ENCODE data around the gene PTS.

The PTS gene

GRCh38 chr11:112238041-112238440, 11.8 kb downstream of the PTS start:
- H3K4me1 ChIP-seq (ENCODE audit: control insufficient read depth, low read depth, low read length): no peaks in the 10 kb centered on the region
- H3K4me3 ChIP-seq (ENCODE audit: low read length): no peak overlapping the region
- H3K9me3 ChIP-seq (ENCODE audit: control insufficient read depth, low read depth, low read length): no peaks in the 10 kb centered on the region
- peaks cover 28% of the 10 kb centered on the region for H3K36me3 ChIP-seq (ENCODE audit: control insufficient read depth, low read depth, low read length)
- H3K27ac ChIP-seq (ENCODE audit: low read length): no peak overlapping the region
- no peaks in the 10 kb centered on the region for H3K27me3 ChIP-seq (ENCODE audit: control insufficient read depth, insufficient read depth, low read length)
- no peak overlapping the region for H3K9ac ChIP-seq (ENCODE audit: low read length)

GRCh38 chr11:112241486-112241885, 15.3 kb downstream of the PTS start:
- H3K4me3 ChIP-seq (ENCODE audit: low read length): no peak overlapping the region
- H3K4me1 ChIP-seq (ENCODE audit: control insufficient read depth, low read depth, low read length): no peaks in the 10 kb centered on the region
- H3K27me3 ChIP-seq (ENCODE audit: control insufficient read depth, insufficient read depth, low read length): no peaks in the 10 kb centered on the region
- no peak overlapping the region for H3K27ac ChIP-seq (ENCODE audit: low read length)
- no peaks in the 10 kb centered on the region for H3K9me3 ChIP-seq (ENCODE audit: control insufficient read depth, low read depth, low read length)
- no peak overlapping the region for H3K9ac ChIP-seq (ENCODE audit: low read length)
- H3K36me3 ChIP-seq (ENCODE audit: control insufficient read depth, low read depth, low read length): peaks cover 15% of the 10 kb centered on the region

- Histone ChIP-seq H3K4me3 (ENCODE audit: low read length) (no peak overlapping the region), H3K9me3 (ENCODE audit: control insufficient read depth, low read depth, low read length) (no peaks in the 10 kb centered on the region), H3K36me3 (ENCODE audit: control insufficient read depth, low read depth, low read length) (no peaks in the 10 kb centered on the region), H3K27ac (ENCODE audit: low read length) (no peak overlapping the region), H3K4me1 (ENCODE audit: control insufficient read depth, low read depth, low read length) (no peaks in the 10 kb centered on the region), H3K9ac (ENCODE audit: low read length) (no peak overlapping the region), H3K27me3 (ENCODE audit: control insufficient read depth, insufficient read depth, low read length) (no peaks in the 10 kb centered on the region)
Measured at GRCh38 chr11:112247201-112247600, 21.0 kb downstream of the PTS start.

- Histone ChIP-seq H3K4me1 (ENCODE audit: control insufficient read depth, low read depth, low read length) (no peaks in the 10 kb centered on the region), H3K27me3 (ENCODE audit: control insufficient read depth, insufficient read depth, low read length) (no peaks in the 10 kb centered on the region), H3K27ac (ENCODE audit: low read length) (no peak overlapping the region), H3K4me3 (ENCODE audit: low read length) (no peak overlapping the region), H3K9ac (ENCODE audit: low read length) (no peak overlapping the region), H3K36me3 (ENCODE audit: control insufficient read depth, low read depth, low read length) (no peaks in the 10 kb centered on the region), H3K9me3 (ENCODE audit: control insufficient read depth, low read depth, low read length) (no peaks in the 10 kb centered on the region)
Measured at GRCh38 chr11:112248201-112248600, 22.0 kb downstream of the PTS start.

- Histone ChIP-seq H3K27ac (ENCODE audit: low read length) (no peak overlapping the region), H3K27me3 (ENCODE audit: control insufficient read depth, insufficient read depth, low read length) (no peaks in the 10 kb centered on the region), H3K36me3 (ENCODE audit: control insufficient read depth, low read depth, low read length) (no peaks in the 10 kb centered on the region), H3K4me3 (ENCODE audit: low read length) (no peak overlapping the region), H3K4me1 (ENCODE audit: control insufficient read depth, low read depth, low read length) (no peaks in the 10 kb centered on the region), H3K9ac (ENCODE audit: low read length) (no peak overlapping the region), H3K9me3 (ENCODE audit: control insufficient read depth, low read depth, low read length) (no peaks in the 10 kb centered on the region)
Measured at GRCh38 chr11:112249871-112250610, 23.8 kb downstream of the PTS start.

- no peaks in the 10 kb centered on the region for H3K4me1 ChIP-seq (ENCODE audit: control insufficient read depth, low read depth, low read length)
Measured at GRCh38 chr11:112253605-112254242, 27.5 kb downstream of the PTS start.

GRCh38 chr11:112255067-112255720, 29.0 kb downstream of the PTS start:
- Histone ChIP-seq H3K4me3 (ENCODE audit: low read length) (no peak overlapping the region), H3K27ac (ENCODE audit: low read length) (no peak overlapping the region), H3K9ac (ENCODE audit: low read length) (no peak overlapping the region)

More at GRCh38 chr11:112253605-112254242, 27.5 kb downstream of the PTS start:
- Histone ChIP-seq H3K9me3 (ENCODE audit: control insufficient read depth, low read depth, low read length) (no peaks in the 10 kb centered on the region), H3K36me3 (ENCODE audit: control insufficient read depth, low read depth, low read length) (no peaks in the 10 kb centered on the region), H3K27me3 (ENCODE audit: control insufficient read depth, insufficient read depth, low read length) (no peaks in the 10 kb centered on the region), H3K4me3 (ENCODE audit: low read length) (no peak overlapping the region), H3K27ac (ENCODE audit: low read length) (no peak overlapping the region), H3K9ac (ENCODE audit: low read length) (no peak overlapping the region)

GRCh38 chr11:112260490-112260889, 34.3 kb downstream of the PTS start, which contains the start of gene PLET1:
Gene PLET1, minus strand, starts transcription at chr11:112260860. Its CDS starts 271 bp downstream, at chr11:112260589.
- H3K9ac ChIP-seq (ENCODE audit: low read length): no peak within 1 kb of the TSS
- H3K4me1 ChIP-seq (ENCODE audit: control insufficient read depth, low read depth, low read length): no peaks in the 10 kb centered on the region
- no peak within 1 kb of the TSS for H3K27ac ChIP-seq (ENCODE audit: low read length)
- H3K36me3 ChIP-seq (ENCODE audit: control insufficient read depth, low read depth, low read length): no peaks in the 10 kb centered on the region
- H3K27me3 ChIP-seq (ENCODE audit: control insufficient read depth, insufficient read depth, low read length): no peaks in the 10 kb centered on the region
- H3K4me3 ChIP-seq (ENCODE audit: low read length): no peak within 1 kb of the TSS
- H3K9me3 ChIP-seq (ENCODE audit: control insufficient read depth, low read depth, low read length): no peaks in the 10 kb centered on the region

More at GRCh38 chr11:112255067-112255720, 29.0 kb downstream of the PTS start:
- Histone ChIP-seq H3K4me1 (ENCODE audit: control insufficient read depth, low read depth, low read length) (no peaks in the 10 kb centered on the region), H3K9me3 (ENCODE audit: control insufficient read depth, low read depth, low read length) (no peaks in the 10 kb centered on the region), H3K36me3 (ENCODE audit: control insufficient read depth, low read depth, low read length) (no peaks in the 10 kb centered on the region), H3K27me3 (ENCODE audit: control insufficient read depth, insufficient read depth, low read length) (no peaks in the 10 kb centered on the region)

GRCh38 chr11:112265659-112266409, 39.6 kb downstream of the PTS start:
- Histone ChIP-seq H3K27me3 (ENCODE audit: control insufficient read depth, insufficient read depth, low read length) (no peaks in the 10 kb centered on the region), H3K9ac (ENCODE audit: low read length) (no peak overlapping the region), H3K9me3 (ENCODE audit: control insufficient read depth, low read depth, low read length) (no peaks in the 10 kb centered on the region), H3K4me3 (ENCODE audit: low read length) (no peak overlapping the region), H3K4me1 (ENCODE audit: control insufficient read depth, low read depth, low read length) (no peaks in the 10 kb centered on the region), H3K36me3 (ENCODE audit: control insufficient read depth, low read depth, low read length) (no peaks in the 10 kb centered on the region), H3K27ac (ENCODE audit: low read length) (no peak overlapping the region)

- no peaks in the 10 kb centered on the region for H3K4me1 ChIP-seq (ENCODE audit: control insufficient read depth, low read depth, low read length)
- no peaks in the 10 kb centered on the region for H3K27me3 ChIP-seq (ENCODE audit: control insufficient read depth, insufficient read depth, low read length)
- no peak overlapping the region for H3K27ac ChIP-seq (ENCODE audit: low read length)
- H3K4me3 ChIP-seq (ENCODE audit: low read length): no peak overlapping the region
- no peaks in the 10 kb centered on the region for H3K36me3 ChIP-seq (ENCODE audit: control insufficient read depth, low read depth, low read length)
- no peak overlapping the region for H3K9ac ChIP-seq (ENCODE audit: low read length)
- H3K9me3 ChIP-seq (ENCODE audit: control insufficient read depth, low read depth, low read length): no peaks in the 10 kb centered on the region
Measured at GRCh38 chr11:112266410-112266778, 40.2 kb downstream of the PTS start.

GRCh38 chr11:112267188-112267591, 41.0 kb downstream of the PTS start:
- Histone ChIP-seq H3K4me1 (ENCODE audit: control insufficient read depth, low read depth, low read length) (no peaks in the 10 kb centered on the region), H3K36me3 (ENCODE audit: control insufficient read depth, low read depth, low read length) (no peaks in the 10 kb centered on the region), H3K27me3 (ENCODE audit: control insufficient read depth, insufficient read depth, low read length) (no peaks in the 10 kb centered on the region), H3K9ac (ENCODE audit: low read length) (no peak overlapping the region), H3K27ac (ENCODE audit: low read length) (no peak overlapping the region), H3K4me3 (ENCODE audit: low read length) (no peak overlapping the region), H3K9me3 (ENCODE audit: control insufficient read depth, low read depth, low read length) (no peaks in the 10 kb centered on the region)

Measured in iPS-18a (cell line).